Cardiac muscle cell (in vitro differentiated cells and primary cell): ENCODE measurements around the gene FLNB. TPM values are rescaled to one million over a fixed set of nuclear protein-coding genes. Genes with fewer than 3 reads are reported as not detected.
A peak's percentile ranks its signal among the peaks of the same experiment; 100 is the strongest.

Experiments used
- DNase-seq, 2 donors: peaks; one replicate each; pipeline versions ENCODE4 v3.0.0 to v3.0.0-alpha.2; 2010 to 2017; ENCODE audit warnings: low read depth in 1 of 2, low spot score in 1 of 2
- H3K27ac ChIP-seq: fragments of 200-600 bp; sonication (generic); 2 replicates; pipeline ENCODE4 v1.5.1; 2016
- H3K27me3 ChIP-seq: fragments of 200-600 bp; sonication (generic); 2 replicates; pipeline ENCODE4 v1.6.0; 2016; ENCODE audit warnings: control low read depth
- H3K36me3 ChIP-seq: fragments of 200-600 bp; sonication (generic); 2 replicates; pipeline ENCODE4 v1.5.1; 2016; ENCODE audit warnings: control low read depth
- H3K4me1 ChIP-seq: fragments of 200-600 bp; sonication (generic); 2 replicates; pipeline ENCODE4 v1.8.1; 2017; ENCODE audit warnings: low read depth, mild to moderate bottlenecking, mixed run types
- H3K4me3 ChIP-seq: fragments of 200-600 bp; sonication (generic); 2 replicates; pipeline ENCODE4 v1.5.1; 2016; ENCODE audit warnings: mild to moderate bottlenecking
- H3K9me3 ChIP-seq: fragments of 200-600 bp; sonication (generic); 2 replicates; pipeline ENCODE4 v1.5.1; 2017; ENCODE audit warnings: low read depth, mild to moderate bottlenecking, control low read depth
- polyA plus RNA-seq: library from polyadenylated mRNA; unstranded; fragments of >200 nt; fragmentation: Nextera tagmentation; extraction: Ambion mirVana; gene quantifications from 2 replicates; pipeline ENCODE4 v1.2.1, GENCODE V29; 2016
- total RNA-seq: library from RNA; depleted of rRNA; stranded (reverse); fragments of >200 nt; gene quantifications from 2 replicates; pipeline ENCODE4 v1.2.3, GENCODE V29; 2016
- TF ChIP-seq, protein P1 (sequence below): IDR thresholded peaks from 2 replicates; pipeline ENCODE4 v1.5.1; 2012; ENCODE audit warnings: low read depth, mild to moderate bottlenecking, low read length

FLNB gene
- total and polyA plus RNA-seq, 2 experiments from 2014 or later, result 12.1 to 28.7 TPM

DNA sequence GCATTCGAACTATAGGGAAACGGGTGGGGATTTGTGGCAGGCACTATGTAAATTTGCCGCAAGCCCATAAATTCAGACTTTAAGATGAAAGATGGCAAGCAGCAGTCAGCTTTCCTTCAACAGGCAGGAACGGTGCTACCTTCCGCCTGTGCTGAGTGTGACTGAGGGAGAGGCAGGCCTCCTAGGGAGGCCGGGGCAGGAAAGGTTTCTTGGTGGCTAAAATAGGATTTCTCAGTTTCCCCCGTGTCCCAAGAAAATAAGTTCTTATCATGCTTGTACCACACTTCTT lies 12.5 kb downstream of the FLNB start:
- TF ChIP-seq, protein P1, sequence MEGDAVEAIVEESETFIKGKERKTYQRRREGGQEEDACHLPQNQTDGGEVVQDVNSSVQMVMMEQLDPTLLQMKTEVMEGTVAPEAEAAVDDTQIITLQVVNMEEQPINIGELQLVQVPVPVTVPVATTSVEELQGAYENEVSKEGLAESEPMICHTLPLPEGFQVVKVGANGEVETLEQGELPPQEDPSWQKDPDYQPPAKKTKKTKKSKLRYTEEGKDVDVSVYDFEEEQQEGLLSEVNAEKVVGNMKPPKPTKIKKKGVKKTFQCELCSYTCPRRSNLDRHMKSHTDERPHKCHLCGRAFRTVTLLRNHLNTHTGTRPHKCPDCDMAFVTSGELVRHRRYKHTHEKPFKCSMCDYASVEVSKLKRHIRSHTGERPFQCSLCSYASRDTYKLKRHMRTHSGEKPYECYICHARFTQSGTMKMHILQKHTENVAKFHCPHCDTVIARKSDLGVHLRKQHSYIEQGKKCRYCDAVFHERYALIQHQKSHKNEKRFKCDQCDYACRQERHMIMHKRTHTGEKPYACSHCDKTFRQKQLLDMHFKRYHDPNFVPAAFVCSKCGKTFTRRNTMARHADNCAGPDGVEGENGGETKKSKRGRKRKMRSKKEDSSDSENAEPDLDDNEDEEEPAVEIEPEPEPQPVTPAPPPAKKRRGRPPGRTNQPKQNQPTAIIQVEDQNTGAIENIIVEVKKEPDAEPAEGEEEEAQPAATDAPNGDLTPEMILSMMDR, result no peak
- no peaks in the 10 kb centered on the region for H3K36me3 ChIP-seq
- H3K9me3 ChIP-seq, result no peaks in the 10 kb centered on the region
- H3K27me3 ChIP-seq, result no peaks in the 10 kb centered on the region
- H3K27ac ChIP-seq, result peak overlapping the region; percentile 60
- DNase-seq, result no peak
- H3K4me3 ChIP-seq, result no peak overlapping the region
- peaks cover 15% of the 10 kb centered on the region for H3K4me1 ChIP-seq

DNA sequence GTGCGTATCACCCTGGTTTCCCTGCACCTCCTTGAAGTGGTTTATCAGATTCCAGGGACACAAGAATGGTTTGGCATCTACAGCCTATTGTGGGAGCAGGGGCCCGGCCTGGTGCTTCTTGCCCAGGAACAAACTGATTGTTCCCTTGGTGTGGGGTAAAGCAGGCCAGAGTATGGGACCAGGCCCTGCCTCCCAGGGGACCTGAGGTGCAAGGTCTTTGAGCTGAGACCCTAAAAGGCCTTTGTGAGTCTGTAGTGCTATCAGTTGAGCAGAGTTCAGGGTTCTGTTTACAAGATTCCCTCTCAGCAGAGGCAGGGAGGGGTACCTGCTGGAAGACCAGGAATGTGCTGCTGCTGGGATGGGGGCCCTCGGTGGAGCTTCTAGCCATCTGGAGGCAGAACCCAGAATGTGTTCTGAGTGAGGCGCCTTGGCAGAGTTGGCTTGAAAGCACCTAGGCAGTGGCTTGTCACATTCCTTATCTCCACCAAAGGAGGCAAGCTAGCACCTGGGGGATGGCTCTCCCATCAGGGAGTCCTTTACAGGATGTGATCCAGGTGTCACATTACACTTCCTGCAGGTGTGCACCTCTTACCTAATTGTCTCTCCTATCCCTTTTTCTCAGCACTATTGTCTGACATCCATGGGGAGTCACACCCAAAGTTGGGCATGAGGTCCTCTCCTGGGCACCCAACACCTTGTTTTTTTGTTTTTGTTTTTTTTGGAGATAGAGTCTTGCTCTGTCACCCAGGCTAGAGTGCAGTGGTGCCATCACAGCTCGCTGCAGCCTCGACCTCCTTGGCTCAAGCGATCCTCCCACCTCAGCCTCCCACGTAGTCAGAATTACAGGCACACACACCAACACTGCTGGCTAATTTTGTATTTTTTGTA lies 13.1 kb downstream of the FLNB start:
- H3K27ac ChIP-seq, result peak overlapping the region; percentile 60
- no peak for DNase-seq
- H3K4me1 ChIP-seq, result peaks cover 15% of the 10 kb centered on the region
- H3K36me3 ChIP-seq, result no peaks in the 10 kb centered on the region
- no peaks in the 10 kb centered on the region for H3K27me3 ChIP-seq
- H3K4me3 ChIP-seq, result no peak overlapping the region
- H3K9me3 ChIP-seq, result no peaks in the 10 kb centered on the region
- TF ChIP-seq, protein P1, result no peak

DNA sequence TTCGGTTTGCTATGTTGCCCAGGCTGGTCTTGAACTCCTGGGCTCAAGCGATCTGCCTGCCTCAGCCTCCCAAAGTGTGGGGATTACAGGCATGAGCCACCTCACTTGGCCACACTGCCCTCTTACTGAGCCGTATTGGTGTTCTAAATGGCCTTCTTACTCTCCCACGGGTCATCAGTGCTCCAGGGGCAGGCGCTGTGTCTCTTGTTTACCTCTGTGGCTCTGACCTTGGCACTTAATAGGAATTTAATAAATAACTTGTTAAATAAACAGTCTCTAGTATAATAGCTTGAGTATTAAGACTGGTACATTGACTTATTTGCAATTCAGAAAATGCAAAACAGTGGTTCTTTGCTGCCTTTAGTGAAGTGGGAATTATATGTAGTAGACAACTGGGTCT lies 13.7 kb downstream of the FLNB start:
- H3K36me3 ChIP-seq, result no peaks in the 10 kb centered on the region
- H3K9me3 ChIP-seq, result no peaks in the 10 kb centered on the region
- no peak overlapping the region for H3K27ac ChIP-seq
- no peaks in the 10 kb centered on the region for H3K27me3 ChIP-seq
- no peak overlapping the region for H3K4me3 ChIP-seq
- DNase-seq, result no peak
- peaks cover 15% of the 10 kb centered on the region for H3K4me1 ChIP-seq
- TF ChIP-seq, protein P1, result no peak

DNA sequence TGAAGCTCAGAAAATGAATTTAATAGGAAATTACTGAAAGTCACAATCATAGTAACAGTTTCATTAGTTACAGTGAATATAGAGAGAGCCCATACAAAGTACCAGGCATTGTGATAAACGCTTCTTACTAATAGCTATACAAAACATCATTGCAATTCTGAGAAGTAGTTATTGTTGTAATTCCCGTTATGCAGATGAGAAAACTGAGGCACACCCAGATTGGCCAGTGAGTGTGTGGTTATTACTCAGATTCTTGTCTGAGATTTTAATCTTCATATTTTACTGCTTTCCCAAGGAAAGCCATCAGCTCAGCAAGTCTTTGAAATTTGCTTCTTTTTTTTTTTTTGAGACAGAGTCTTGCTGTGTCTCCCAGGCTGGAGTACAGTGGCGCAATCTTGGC lies 14.3 kb downstream of the FLNB start:
- Histone ChIP-seq H3K4me3 (no peak overlapping the region), H3K9me3 (no peaks in the 10 kb centered on the region), H3K4me1 (peaks cover 15% of the 10 kb centered on the region), H3K27ac (no peak overlapping the region), H3K27me3 (no peaks in the 10 kb centered on the region), H3K36me3 (no peaks in the 10 kb centered on the region)
- TF ChIP-seq, protein P1, result no peak
- no peak for DNase-seq

DNA sequence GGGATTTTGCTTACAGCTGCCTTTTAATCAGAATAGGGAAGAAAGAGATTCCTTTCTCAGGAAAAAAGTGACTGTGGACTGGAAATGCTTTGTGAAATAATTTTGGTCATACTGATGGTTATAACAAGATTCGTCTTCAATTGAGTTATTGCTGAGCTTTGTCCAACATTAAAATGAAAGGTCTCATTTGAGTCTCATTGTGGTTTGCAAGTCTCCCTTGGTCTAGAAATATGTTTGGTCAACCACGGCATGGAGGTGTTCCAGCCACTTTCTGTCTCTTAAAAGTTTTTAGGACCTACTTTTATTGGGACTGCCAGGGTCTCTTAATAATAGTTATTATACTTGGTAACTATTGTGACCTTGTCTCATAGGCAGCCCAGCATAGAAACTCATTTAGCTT lies 15.3 kb downstream of the FLNB start:
- H3K9me3 ChIP-seq, result no peaks in the 10 kb centered on the region
- no peak overlapping the region for H3K4me3 ChIP-seq
- H3K4me1 ChIP-seq, result peaks cover 15% of the 10 kb centered on the region
- no peaks in the 10 kb centered on the region for H3K27me3 ChIP-seq
- H3K36me3 ChIP-seq, result no peaks in the 10 kb centered on the region
- TF ChIP-seq, protein P1, result no peak
- DNase-seq, result no peak
- H3K27ac ChIP-seq, result no peak overlapping the region
